GM12878 (cell line): ENCODE results near the gene CNPY2.

Experiments used
- CTCF ChIP-seq, 3 experiments: IDR thresholded peaks in 2 of 3; conservative IDR thresholded peaks in 1 of 3; 2 replicates each; pipeline ENCODE4 v1.5.1; 2011; ENCODE audit warnings: low read depth in 3 of 3, low read length in 3 of 3, mild to moderate bottlenecking in 3 of 3, control low read depth in 2 of 3, moderate library complexity in 2 of 3, inconsistent platforms in 1 of 3, mixed read lengths in 1 of 3; ENCODE audit not compliant: control insufficient read depth in 2 of 3, insufficient read depth in 1 of 3; ENCODE audit errors: extremely low read depth in 1 of 3
- NRF1 ChIP-seq: conservative IDR thresholded peaks from 2 replicates; pipeline ENCODE4 v1.6.1; 2011; ENCODE audit warnings: mild to moderate bottlenecking, low read depth, low read length, improper control_type of control experiment
- RCOR1 ChIP-seq: conservative IDR thresholded peaks from 2 replicates; pipeline ENCODE4 v1.6.1; 2012; ENCODE audit warnings: low read depth, low read length, improper control_type of control experiment
- ZBTB40 ChIP-seq: fragments of 450-650 bp; IDR thresholded peaks from 2 replicates; pipeline ENCODE4 v1.6.1; 2016; ENCODE audit warnings: mild to moderate bottlenecking, moderate library complexity, borderline replicate concordance
- ZNF592 ChIP-seq: fragments of 450-650 bp; IDR thresholded peaks from 2 replicates; pipeline ENCODE4 v1.6.1; 2017; ENCODE audit warnings: mild to moderate bottlenecking, moderate library complexity

- TF ChIP-seq CTCF (IDR thresholded peaks at IDR 0.05 in 2 of 3, conservative IDR thresholded peaks at IDR 0.05 in 1 of 3; ENCODE audit: control insufficient read depth in 2 of 3, extremely low read depth in 1 of 3, insufficient read depth in 1 of 3, low read depth in 3 of 3, low read length in 3 of 3) (peak; percentile 43 to 62 (median 51); a peak in 5 of 6 replicates), ZNF592 (no peak), RCOR1 (no peak), ZBTB40 (no peak), NRF1 (no peak)
Measured at GRCh38 chr12:56271031-56271430, 44.8 kb downstream of the CNPY2 start.
